ENCODE results near the gene NME7.
A peak's percentile ranks its signal among the peaks of the same experiment; 100 is the strongest.

NME7 gene

DNA sequence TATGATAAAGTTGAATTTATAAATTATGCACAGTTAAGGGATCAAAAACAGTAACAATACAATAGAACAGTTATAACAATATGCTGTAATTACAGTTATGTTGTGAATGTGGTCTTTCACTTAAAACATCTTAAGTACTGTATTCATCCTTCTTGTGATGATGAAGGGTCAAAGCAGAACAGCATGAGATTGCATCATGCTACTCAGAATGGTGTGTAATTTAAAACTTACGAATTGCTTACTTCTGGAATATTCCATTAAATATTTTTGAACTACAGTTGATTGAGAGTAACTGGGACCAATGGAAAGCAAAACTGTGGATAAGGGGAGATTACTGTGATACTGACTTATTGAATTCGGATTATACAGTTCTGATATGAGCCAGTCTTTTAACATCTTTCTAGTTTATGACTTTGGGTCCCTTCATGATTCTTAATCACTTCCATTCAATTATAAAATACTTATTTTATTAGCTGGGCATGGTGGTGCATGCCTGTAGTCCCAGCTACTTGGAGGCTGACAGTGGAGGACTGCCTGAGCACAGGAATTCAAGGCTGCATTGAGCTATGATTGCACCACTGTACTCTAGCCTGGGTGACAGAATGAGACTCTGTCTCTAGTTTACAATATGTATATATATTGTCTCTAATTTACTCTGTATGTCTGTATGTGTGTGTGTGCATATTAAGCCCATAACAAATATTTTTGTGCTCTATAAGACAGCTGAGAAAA, 217.9 kb downstream of the NME7 start:
- Histone ChIP-seq H3K4me3 (ENCODE audit: low read depth in 1 of 2, low read length in 2 of 2) (no peak overlapping the region), H3K36me3 (ENCODE audit: control insufficient read depth in 1 of 2, insufficient read depth in 2 of 2, low read length in 2 of 2) (no peaks in the 10 kb centered on the region), H3K27ac (ENCODE audit: low read depth, low read length) (no peak overlapping the region), H3K9ac (ENCODE audit: low read depth in 1 of 2, low read length in 2 of 2) (no peak overlapping the region), H3K9me3 (ENCODE audit: control insufficient read depth in 1 of 2, low read length in 2 of 2) (no peaks in the 10 kb centered on the region), H3K4me1 (ENCODE audit: control insufficient read depth in 1 of 2, insufficient read depth in 2 of 2, low read length in 2 of 2) (peaks cover 31 to 40% of the 10 kb centered on the region in 2 donors), H3K27me3 (ENCODE audit: control insufficient read depth in 1 of 2, insufficient read depth in 2 of 2, low read length in 2 of 2) (no peaks in the 10 kb centered on the region)

DNA sequence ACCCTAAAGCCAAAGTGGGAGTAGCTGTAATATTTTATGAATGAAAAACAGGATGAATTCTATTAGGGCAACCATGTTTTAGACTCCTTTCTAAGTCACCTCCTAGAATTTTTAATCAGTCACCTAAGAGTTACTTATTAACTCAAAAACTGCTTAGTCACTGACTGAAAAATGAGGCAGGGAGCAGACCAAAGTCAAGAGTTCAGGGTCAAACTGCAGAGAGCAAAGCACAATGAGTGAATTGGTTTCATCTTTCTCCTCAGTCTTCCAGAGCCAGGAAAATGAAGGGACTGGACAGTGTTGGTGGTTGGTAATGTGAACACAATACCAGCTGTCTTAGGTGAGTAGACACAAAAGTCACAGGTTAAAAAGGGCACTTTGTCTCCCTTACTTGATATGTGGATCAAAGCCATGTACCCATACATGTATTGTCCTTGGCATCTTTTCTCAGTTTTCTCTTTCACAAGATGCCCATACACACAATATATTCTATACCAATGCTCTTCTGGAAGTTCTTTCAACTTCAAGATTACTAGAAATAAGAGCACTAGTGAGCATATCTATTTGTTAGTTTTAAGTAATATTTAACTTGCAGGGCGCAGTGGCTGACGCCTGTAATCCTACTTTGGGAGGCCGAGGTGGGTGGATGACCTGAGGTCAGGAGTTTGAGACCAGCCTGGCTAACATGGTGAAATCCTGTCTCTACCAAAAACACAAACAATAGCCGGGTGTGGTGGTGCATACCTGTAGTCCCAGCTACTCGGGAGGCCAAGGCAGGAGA, 218.9 kb downstream of the NME7 start:
- Histone ChIP-seq H3K36me3 (ENCODE audit: control insufficient read depth in 1 of 2, insufficient read depth in 2 of 2, low read length in 2 of 2) (no peaks in the 10 kb centered on the region), H3K4me1 (ENCODE audit: control insufficient read depth in 1 of 2, insufficient read depth in 2 of 2, low read length in 2 of 2) (peaks cover 41 to 49% of the 10 kb centered on the region in 2 donors), H3K9me3 (ENCODE audit: control insufficient read depth in 1 of 2, low read length in 2 of 2) (no peaks in the 10 kb centered on the region), H3K27me3 (ENCODE audit: control insufficient read depth in 1 of 2, insufficient read depth in 2 of 2, low read length in 2 of 2) (no peaks in the 10 kb centered on the region), H3K4me3 (ENCODE audit: low read depth in 1 of 2, low read length in 2 of 2) (no peak overlapping the region), H3K27ac (ENCODE audit: low read depth, low read length) (no peak overlapping the region), H3K9ac (ENCODE audit: low read depth in 1 of 2, low read length in 2 of 2) (no peak overlapping the region)

DNA sequence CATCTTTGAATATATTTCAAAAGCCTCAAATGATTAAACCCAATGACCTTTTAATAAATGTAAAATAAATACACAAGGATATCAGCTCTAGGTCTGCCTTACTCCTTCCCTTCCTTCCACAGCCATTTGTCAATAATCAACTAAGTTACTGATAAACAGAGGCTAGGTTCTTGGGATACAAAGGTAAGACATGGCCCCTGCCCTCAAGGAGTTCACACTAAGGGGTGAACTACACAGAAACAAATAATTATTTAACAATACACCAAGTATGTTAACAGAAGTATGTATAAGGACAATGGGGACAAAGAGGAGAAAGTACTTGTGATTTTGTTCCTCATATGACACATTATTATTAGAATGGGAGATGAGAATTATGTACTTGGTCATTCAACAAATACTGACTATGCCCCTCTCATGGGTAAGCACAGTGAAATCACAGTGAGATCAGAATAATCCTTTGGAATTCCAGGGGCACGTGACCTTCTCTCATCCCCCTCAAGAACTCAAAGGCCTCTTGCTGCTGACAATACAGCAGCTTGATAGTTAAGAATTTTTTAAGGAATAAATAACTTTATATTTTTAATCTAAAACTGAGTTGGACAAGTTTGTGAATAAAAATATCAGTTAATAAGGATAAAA, 220.9 kb downstream of the NME7 start:
- Histone ChIP-seq H3K4me1 (ENCODE audit: control insufficient read depth in 1 of 2, insufficient read depth in 2 of 2, low read length in 2 of 2) (peaks cover 46 to 69% of the 10 kb centered on the region in 2 donors), H3K9me3 (ENCODE audit: control insufficient read depth in 1 of 2, low read length in 2 of 2) (no peaks in the 10 kb centered on the region), H3K27ac (ENCODE audit: low read depth, low read length) (no peak overlapping the region), H3K4me3 (ENCODE audit: low read depth in 1 of 2, low read length in 2 of 2) (peak overlapping the region in 1 of 2 donors; percentile 28), H3K36me3 (ENCODE audit: control insufficient read depth in 1 of 2, insufficient read depth in 2 of 2, low read length in 2 of 2) (no peaks in the 10 kb centered on the region), H3K27me3 (ENCODE audit: control insufficient read depth in 1 of 2, insufficient read depth in 2 of 2, low read length in 2 of 2) (no peaks in the 10 kb centered on the region), H3K9ac (ENCODE audit: low read depth in 1 of 2, low read length in 2 of 2) (no peak overlapping the region)

DNA sequence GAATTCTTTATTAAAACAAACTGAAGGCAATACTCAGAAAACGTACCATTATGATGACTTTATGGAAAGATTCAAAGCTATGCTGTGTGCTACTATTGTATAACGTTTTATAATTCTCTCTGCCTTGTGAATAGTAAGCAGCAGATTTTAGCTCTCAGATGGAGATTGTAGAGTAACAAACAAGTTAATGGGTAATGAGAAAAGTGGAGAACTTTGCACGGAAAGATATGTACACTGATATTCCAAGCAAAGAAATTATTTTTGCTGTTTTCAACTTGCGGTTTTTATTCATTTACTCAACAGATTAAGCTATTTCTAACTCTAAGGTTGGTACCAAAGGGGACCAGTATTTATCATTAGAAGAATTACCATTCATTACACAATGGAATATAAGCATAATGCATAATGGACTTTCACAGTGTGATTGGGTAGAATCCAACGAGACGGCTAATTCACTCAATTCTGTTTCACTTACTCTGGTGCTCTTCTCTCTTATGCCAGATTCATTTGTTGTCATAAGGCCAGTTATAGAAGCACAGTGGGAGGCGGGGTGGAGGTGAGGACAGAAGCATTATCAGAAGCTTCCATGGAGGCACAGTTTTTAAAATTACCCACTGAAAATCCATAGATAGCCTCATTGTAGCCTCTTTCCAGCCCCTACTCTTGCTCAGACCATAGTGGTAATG, 222.5 kb downstream of the NME7 start:
- Histone ChIP-seq H3K27ac (ENCODE audit: low read depth, low read length) (no peak overlapping the region), H3K9ac (ENCODE audit: low read depth in 1 of 2, low read length in 2 of 2) (no peak overlapping the region), H3K4me3 (ENCODE audit: low read depth in 1 of 2, low read length in 2 of 2) (peak overlapping the region in 1 of 2 donors; percentile 25), H3K9me3 (ENCODE audit: control insufficient read depth in 1 of 2, low read length in 2 of 2) (no peaks in the 10 kb centered on the region), H3K27me3 (ENCODE audit: control insufficient read depth in 1 of 2, insufficient read depth in 2 of 2, low read length in 2 of 2) (no peaks in the 10 kb centered on the region), H3K4me1 (ENCODE audit: control insufficient read depth in 1 of 2, insufficient read depth in 2 of 2, low read length in 2 of 2) (peaks cover 37 to 55% of the 10 kb centered on the region in 2 donors), H3K36me3 (ENCODE audit: control insufficient read depth in 1 of 2, insufficient read depth in 2 of 2, low read length in 2 of 2) (no peaks in the 10 kb centered on the region)

DNA sequence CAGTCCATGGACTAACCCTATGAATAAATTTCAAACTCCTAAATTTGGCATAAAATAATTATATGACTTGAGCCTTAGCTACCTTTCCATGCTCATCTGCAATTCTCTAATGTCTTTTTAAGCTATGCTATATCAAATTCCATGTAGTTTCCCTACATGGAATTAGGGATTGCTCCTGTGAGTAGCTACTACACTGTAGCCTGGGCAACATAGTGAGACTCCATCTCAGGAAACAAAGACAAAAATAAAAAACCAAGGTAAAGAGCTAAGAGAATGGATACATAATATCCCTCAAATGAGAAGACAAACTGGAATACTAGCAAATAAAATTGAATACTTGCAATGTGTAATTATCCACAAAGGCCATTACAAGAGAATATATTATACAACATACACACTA, 223.6 kb downstream of the NME7 start:
- Histone ChIP-seq H3K9ac (ENCODE audit: low read depth in 1 of 2, low read length in 2 of 2) (no peak overlapping the region), H3K27ac (ENCODE audit: low read depth, low read length) (no peak overlapping the region), H3K36me3 (ENCODE audit: control insufficient read depth in 1 of 2, insufficient read depth in 2 of 2, low read length in 2 of 2) (no peaks in the 10 kb centered on the region), H3K4me1 (ENCODE audit: control insufficient read depth in 1 of 2, insufficient read depth in 2 of 2, low read length in 2 of 2) (peaks cover 37 to 53% of the 10 kb centered on the region in 2 donors), H3K9me3 (ENCODE audit: control insufficient read depth in 1 of 2, low read length in 2 of 2) (no peaks in the 10 kb centered on the region), H3K4me3 (ENCODE audit: low read depth in 1 of 2, low read length in 2 of 2) (no peak overlapping the region), H3K27me3 (ENCODE audit: control insufficient read depth in 1 of 2, insufficient read depth in 2 of 2, low read length in 2 of 2) (no peaks in the 10 kb centered on the region)

DNA sequence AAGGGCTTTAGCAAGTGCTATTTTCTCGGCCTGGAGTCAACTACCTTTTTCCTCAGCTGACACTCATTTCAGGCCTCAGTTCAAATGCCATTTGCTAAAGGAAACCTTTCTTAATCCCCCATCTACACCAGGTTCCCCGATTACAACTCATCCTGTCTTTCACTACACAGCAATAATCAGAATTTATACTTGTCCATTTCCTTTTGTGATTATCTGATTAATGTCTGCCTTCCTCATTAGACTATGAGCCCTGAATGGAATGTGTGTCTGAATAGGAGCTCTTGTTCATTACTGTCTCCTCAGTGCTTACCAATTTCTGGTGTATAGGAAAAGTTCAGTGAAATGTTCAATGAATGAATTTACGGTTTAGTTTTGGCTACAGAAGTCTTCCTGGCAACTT, 224.3 kb downstream of the NME7 start:
- no peak overlapping the region for H3K9ac ChIP-seq (ENCODE audit: low read depth in 1 of 2, low read length in 2 of 2)
- no peak overlapping the region for H3K4me3 ChIP-seq (ENCODE audit: low read depth in 1 of 2, low read length in 2 of 2)
- no peaks in the 10 kb centered on the region for H3K27me3 ChIP-seq (ENCODE audit: control insufficient read depth in 1 of 2, insufficient read depth in 2 of 2, low read length in 2 of 2)
- H3K4me1 ChIP-seq (ENCODE audit: control insufficient read depth in 1 of 2, insufficient read depth in 2 of 2, low read length in 2 of 2) = peaks cover 37 to 49% of the 10 kb centered on the region in 2 donors
- H3K36me3 ChIP-seq (ENCODE audit: control insufficient read depth in 1 of 2, insufficient read depth in 2 of 2, low read length in 2 of 2) = no peaks in the 10 kb centered on the region
- H3K27ac ChIP-seq (ENCODE audit: low read depth, low read length) = no peak overlapping the region
- H3K9me3 ChIP-seq (ENCODE audit: control insufficient read depth in 1 of 2, low read length in 2 of 2) = no peaks in the 10 kb centered on the region

DNA sequence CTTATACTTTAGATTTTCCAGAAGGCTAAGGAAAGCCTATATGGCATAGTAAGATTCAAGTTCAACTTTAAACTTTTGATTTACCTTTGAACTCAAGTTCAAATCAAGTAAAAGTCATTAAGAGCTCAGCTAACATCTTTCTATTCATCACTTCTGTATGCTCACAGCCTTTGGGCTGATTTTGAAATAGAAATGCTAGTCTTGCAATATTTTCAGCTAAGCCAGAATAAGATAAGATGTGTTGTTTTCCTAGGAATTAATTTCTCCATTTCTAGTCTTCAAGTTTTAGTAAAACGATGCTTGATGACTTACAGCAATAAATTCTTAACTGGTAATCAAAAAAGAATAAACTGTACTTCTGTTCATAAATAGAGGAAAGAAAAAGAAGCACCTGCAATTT, 225.5 kb downstream of the NME7 start:
- Histone ChIP-seq H3K27ac (ENCODE audit: low read depth, low read length) (no peak overlapping the region), H3K4me3 (ENCODE audit: low read depth in 1 of 2, low read length in 2 of 2) (no peak overlapping the region), H3K27me3 (ENCODE audit: control insufficient read depth in 1 of 2, insufficient read depth in 2 of 2, low read length in 2 of 2) (no peaks in the 10 kb centered on the region)

DNA sequence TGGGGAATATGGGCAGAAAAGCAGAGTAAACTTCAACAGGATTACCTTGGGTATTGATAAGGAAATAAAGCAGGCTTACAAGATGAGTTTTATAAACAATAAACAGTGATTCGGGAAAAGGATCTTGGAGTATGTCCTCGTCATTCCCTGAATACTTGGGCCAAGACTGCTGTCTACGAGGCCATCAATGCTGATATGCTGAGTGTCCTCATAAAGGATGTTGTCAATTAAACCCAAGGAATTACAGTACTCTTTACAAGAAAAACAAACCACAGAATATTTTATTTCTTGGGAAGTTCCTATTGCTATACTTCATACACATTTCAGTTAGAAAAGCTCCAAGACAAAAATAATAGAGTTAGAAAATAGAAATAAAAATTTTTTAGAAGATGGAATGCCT, 226.2 kb downstream of the NME7 start:
- Histone ChIP-seq H3K4me1 (ENCODE audit: control insufficient read depth in 1 of 2, insufficient read depth in 2 of 2, low read length in 2 of 2) (peaks cover 25 to 40% of the 10 kb centered on the region in 2 donors), H3K9ac (ENCODE audit: low read depth in 1 of 2, low read length in 2 of 2) (no peak overlapping the region), H3K4me3 (ENCODE audit: low read depth in 1 of 2, low read length in 2 of 2) (no peak overlapping the region), H3K9me3 (ENCODE audit: control insufficient read depth in 1 of 2, low read length in 2 of 2) (no peaks in the 10 kb centered on the region), H3K27me3 (ENCODE audit: control insufficient read depth in 1 of 2, insufficient read depth in 2 of 2, low read length in 2 of 2) (no peaks in the 10 kb centered on the region), H3K27ac (ENCODE audit: low read depth, low read length) (no peak overlapping the region), H3K36me3 (ENCODE audit: control insufficient read depth in 1 of 2, insufficient read depth in 2 of 2, low read length in 2 of 2) (no peaks in the 10 kb centered on the region)

More for the DNA sequence above, 225.5 kb downstream of the NME7 start:
- H3K4me1 ChIP-seq (ENCODE audit: control insufficient read depth in 1 of 2, insufficient read depth in 2 of 2, low read length in 2 of 2) = peaks cover 29 to 45% of the 10 kb centered on the region in 2 donors
- H3K36me3 ChIP-seq (ENCODE audit: control insufficient read depth in 1 of 2, insufficient read depth in 2 of 2, low read length in 2 of 2) = no peaks in the 10 kb centered on the region
- no peak overlapping the region for H3K9ac ChIP-seq (ENCODE audit: low read depth in 1 of 2, low read length in 2 of 2)
- H3K9me3 ChIP-seq (ENCODE audit: control insufficient read depth in 1 of 2, low read length in 2 of 2) = no peaks in the 10 kb centered on the region

DNA sequence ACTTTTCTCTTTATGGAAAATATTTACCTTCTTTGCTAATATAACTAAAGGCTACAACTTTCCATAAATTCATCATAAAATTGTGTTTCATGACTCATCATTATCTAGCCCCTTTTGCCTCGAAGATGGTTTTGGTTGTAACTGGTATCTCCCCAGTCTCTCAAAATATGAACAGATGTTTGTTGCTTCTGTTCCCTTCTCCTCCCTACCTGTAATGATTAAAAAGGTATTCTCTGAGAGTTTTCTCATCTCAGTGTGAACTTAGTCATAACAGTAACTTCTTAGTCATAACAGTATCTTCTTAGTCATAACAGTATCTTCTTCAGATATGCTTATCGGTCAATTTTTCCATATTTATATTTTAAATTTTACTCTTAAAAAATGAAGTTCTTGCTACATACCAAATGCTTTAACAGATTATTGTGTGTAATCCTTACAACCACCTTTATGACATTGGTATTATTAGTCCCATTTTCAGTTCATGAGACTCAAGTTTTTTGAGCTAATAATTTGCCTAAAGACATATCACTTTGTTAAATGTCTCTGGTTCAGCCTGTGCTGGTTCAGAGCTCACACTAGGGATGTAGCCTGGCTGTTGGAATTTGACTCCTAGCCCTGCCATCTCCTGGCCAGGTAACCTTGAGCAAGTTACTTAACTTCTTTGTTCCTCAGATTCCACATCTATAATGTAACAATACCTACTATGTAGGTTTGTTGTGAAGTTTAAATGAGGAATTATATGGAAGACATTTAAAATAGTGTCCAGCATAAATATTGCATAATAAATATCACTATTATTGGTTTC, 228.5 kb downstream of the NME7 start:
- Histone ChIP-seq H3K36me3 (ENCODE audit: control insufficient read depth in 1 of 2, insufficient read depth in 2 of 2, low read length in 2 of 2) (no peaks in the 10 kb centered on the region), H3K9ac (ENCODE audit: low read depth in 1 of 2, low read length in 2 of 2) (no peak overlapping the region), H3K9me3 (ENCODE audit: control insufficient read depth in 1 of 2, low read length in 2 of 2) (no peaks in the 10 kb centered on the region), H3K4me1 (ENCODE audit: control insufficient read depth in 1 of 2, insufficient read depth in 2 of 2, low read length in 2 of 2) (peaks cover 10 to 24% of the 10 kb centered on the region in 2 donors), H3K27ac (ENCODE audit: low read depth, low read length) (no peak overlapping the region), H3K4me3 (ENCODE audit: low read depth in 1 of 2, low read length in 2 of 2) (no peak overlapping the region), H3K27me3 (ENCODE audit: control insufficient read depth in 1 of 2, insufficient read depth in 2 of 2, low read length in 2 of 2) (no peaks in the 10 kb centered on the region)
